ENCODE data around the gene FAM234B.

- TF ChIP-seq GATA3 (IDR thresholded peaks at IDR 0.05; ENCODE audit: low read depth, low read length) (no peak), GATA2 (IDR thresholded peaks at IDR 0.05; ENCODE audit: low read depth, low read length) (no peak)
These were observed 72.8 kb downstream of the FAM234B start for GRCh38 chr12:13117029-13117428.
